GM21717 (cell line): ENCODE measurements around the gene KERA.

Source experiments
- ATAC-seq: cut with Tn5 transposase; IDR thresholded peaks from one replicate; pipeline ENCODE4 v1.9.1; 2021; ENCODE audit warnings: mild to moderate bottlenecking, moderate library complexity; ENCODE audit not compliant: unreplicated experiment

KERA gene

GRCh38 chr12:91074154-91074709, 16.4 kb upstream of the KERA start:
- ATAC-seq, result no peak

- no peak for ATAC-seq
These were observed 15.6 kb upstream of the KERA start for GRCh38 chr12:91073426-91073825.

- ATAC-seq, result no peak
These were observed 15.1 kb upstream of the KERA start for GRCh38 chr12:91072931-91073330.

- no peak for ATAC-seq
These were observed 13.1 kb upstream of the KERA start for GRCh38 chr12:91070936-91071335.

- ATAC-seq, result no peak
These were observed 7.6 kb upstream of the KERA start for GRCh38 chr12:91065396-91065795.

- no peak for ATAC-seq
These were observed 6.8 kb upstream of the KERA start for GRCh38 chr12:91064640-91065039.

GRCh38 chr12:91061091-91061490, 3.3 kb upstream of the KERA start:
- no peak for ATAC-seq

- no peak for ATAC-seq
These were observed 1.4 kb upstream of the KERA start for GRCh38 chr12:91059211-91059610.

GRCh38 chr12:91058786-91059185, 962 bp upstream of the KERA start:
- ATAC-seq, result no peak

GRCh38 chr12:91056488-91056887, 1.3 kb downstream of the KERA start:
- no peak for ATAC-seq

GRCh38 chr12:91055976-91056375, 1.8 kb downstream of the KERA start:
- ATAC-seq, result no peak

- ATAC-seq, result no peak
These were observed 3.7 kb downstream of the KERA start for GRCh38 chr12:91053951-91054715.

- ATAC-seq, result no peak
These were observed 5.8 kb downstream of the KERA start for GRCh38 chr12:91052026-91052425.

- no peak for ATAC-seq
These were observed 13.2 kb downstream of the KERA start for GRCh38 chr12:91044586-91044985.

- ATAC-seq, result no peak
These were observed 14.4 kb downstream of the KERA start for GRCh38 chr12:91043408-91043807.

GRCh38 chr12:91040096-91040755, 17.6 kb downstream of the KERA start:
- no peak for ATAC-seq

- ATAC-seq, result no peak
These were observed 20.5 kb downstream of the KERA start for GRCh38 chr12:91037276-91037675.

GRCh38 chr12:91033251-91033650, 24.6 kb downstream of the KERA start:
- no peak for ATAC-seq

GRCh38 chr12:91023326-91024004, 34.4 kb downstream of the KERA start:
- no peak for ATAC-seq

- no peak for ATAC-seq
These were observed 36.7 kb downstream of the KERA start for GRCh38 chr12:91021076-91021475.

GRCh38 chr12:91019455-91019854, 38.4 kb downstream of the KERA start:
- no peak for ATAC-seq
